Stimulated activated CD4-positive, alpha-beta T cell treated with anti-CD3 and anti-CD28 coated beads, TNF-alpha, amount 100 ng/mL, for 4 hours (primary cell): ENCODE measurements around the gene UBE2S.
A peak's percentile ranks its signal among the peaks of the same experiment; 100 is the strongest.

Experiments used
- DNase-seq, 3 experiments: peaks; one replicate each; pipeline ENCODE4 v3.0.0-alpha.2; 2020; ENCODE audit warnings: low read depth in 3 of 3

UBE2S gene

DNA sequence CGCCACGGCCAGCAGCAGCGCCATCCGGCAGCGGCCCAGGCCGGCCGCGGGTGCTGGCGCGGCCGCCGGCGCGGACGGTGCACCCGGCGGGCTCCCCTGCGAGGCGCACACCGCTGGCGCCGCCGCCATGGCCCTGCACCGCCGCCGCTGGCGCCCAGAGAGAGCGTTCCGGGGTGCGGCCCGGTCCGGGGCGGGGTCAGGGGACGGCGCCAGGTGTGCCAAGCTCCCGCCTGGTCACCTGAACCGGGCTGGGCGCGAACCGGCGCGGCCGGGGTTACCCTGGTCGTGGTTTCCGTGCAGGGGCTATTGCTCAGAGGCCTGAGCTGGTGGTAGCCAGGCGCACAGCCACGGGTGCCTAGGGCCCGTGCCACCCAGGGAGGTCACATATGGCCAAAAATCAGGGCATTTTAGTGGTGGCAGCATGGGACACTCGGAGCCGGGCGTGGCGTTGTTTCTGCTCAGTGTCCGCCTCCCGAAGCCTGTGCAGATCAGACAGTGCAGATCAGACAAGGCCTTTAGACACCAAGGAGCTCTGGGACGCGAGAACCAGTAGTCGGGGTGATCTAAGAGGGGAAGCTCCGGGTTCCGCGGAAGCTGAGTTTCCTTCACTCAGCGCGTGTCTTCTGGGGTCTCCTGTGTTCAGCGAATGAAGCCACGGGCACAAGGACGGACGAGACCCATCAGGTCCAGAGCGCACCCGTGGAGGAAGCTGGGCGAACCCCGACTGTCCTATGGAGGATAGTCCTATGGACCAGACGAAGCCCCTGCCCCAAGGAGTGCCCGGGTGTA lies 23.3 kb downstream of the UBE2S start, which contains the start of gene TMEM238:
TMEM238 (minus strand) TSS at position 162 of the 789 bp plus-strand sequence; CDS start at position 129, 33 bp downstream.
- DNase-seq = peak in 1 of 3 experiments; percentile 47

- DNase-seq = peak in 2 of 3 experiments; percentile 24 to 43
Measured at GRCh38 chr19:55383279-55384130, 24.1 kb downstream of the UBE2S start.

DNA sequence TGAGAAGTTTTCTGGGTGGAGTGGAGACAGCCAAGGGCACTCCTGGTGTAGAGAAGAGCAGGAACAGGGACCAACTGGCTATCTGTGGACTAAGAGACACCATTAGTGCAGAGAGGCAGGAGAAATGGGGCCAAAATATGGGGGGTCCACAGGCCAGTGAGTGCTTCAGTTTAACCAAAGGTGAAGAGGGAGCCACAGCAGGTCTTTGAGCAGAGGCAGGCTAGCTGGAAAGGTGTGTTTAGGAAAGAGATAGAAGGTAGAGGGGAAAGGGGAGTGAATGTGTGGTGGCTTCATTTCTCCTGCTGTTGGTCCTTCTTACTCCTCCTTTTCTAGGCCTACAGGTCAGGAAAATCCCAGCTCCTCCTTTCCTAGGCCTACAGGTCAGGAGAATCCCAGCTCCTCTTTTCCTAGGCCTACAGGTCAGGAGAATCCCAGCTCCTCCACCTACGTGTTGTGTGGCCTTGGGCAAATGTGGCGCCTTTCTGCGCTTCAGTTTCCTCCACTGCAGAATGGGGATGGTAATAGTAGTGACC lies 25.0 kb downstream of the UBE2S start:
- no peak for DNase-seq

- no peak for DNase-seq
Measured at GRCh38 chr19:55382013-55382412, 25.6 kb downstream of the UBE2S start.

GRCh38 chr19:55379174-55379573 lies 28.4 kb downstream of the UBE2S start:
- no peak for DNase-seq

GRCh38 chr19:55377356-55378131 lies 30.0 kb downstream of the UBE2S start:
- DNase-seq = no peak

- no peak for DNase-seq
Measured at GRCh38 chr19:55376241-55376933, 31.2 kb downstream of the UBE2S start, which contains the start of gene TMEM190. TMEM190 (plus strand) TSS chr19:55376826; CDS start chr19:55376854, 28 bp downstream.

- no peak for DNase-seq
Measured at GRCh38 chr19:55373993-55374757, 33.4 kb downstream of the UBE2S start.

DNA sequence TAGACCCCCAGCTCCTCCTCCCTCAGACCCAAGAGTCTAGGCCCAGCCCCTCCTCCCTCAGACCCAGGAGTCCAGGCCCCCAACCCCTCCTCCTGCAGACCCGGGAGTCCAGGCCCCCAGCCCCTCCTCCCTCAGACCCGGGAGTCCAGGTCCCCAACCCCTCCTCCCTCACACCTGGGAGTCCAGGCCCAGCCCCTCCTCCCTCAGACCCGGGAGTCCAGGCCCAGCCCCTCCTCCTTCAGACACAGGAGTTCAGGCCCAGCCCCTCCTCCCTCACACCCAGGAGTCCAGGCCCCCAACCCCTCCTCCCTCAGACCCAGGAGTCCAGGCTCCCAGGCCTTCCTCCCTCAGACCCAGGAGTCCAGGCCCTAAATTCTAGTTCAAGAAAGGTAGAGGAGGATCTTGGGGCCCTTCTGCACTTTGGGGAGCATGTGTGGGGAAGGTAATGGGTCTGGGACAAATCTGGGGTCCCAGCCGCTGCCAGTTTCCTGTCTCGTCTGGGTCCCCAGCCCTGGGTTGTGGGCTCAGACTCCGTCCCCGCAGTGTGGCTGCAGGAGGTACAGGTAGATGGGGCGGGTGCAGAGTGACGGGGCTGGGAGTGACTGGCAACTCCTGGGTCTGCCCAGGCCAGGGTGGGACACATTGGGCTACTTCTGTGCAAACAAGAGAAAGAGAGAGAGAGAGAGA lies 34.1 kb downstream of the UBE2S start:
- no peak for DNase-seq

- DNase-seq = no peak
Measured at GRCh38 chr19:55372316-55373081, 35.1 kb downstream of the UBE2S start.

GRCh38 chr19:55370305-55370988 lies 37.1 kb downstream of the UBE2S start, which contains the start of gene IL11:
IL11 (minus strand) TSS chr19:55370463; CDS start chr19:55370310, 153 bp downstream.
- no peak for DNase-seq

GRCh38 chr19:55369653-55370304 lies 37.8 kb downstream of the UBE2S start:
- no peak for DNase-seq

- no peak for DNase-seq
Measured at GRCh38 chr19:55368701-55369563, 38.7 kb downstream of the UBE2S start.

- DNase-seq = no peak
Measured at GRCh38 chr19:55368106-55368505, 39.5 kb downstream of the UBE2S start.

DNA sequence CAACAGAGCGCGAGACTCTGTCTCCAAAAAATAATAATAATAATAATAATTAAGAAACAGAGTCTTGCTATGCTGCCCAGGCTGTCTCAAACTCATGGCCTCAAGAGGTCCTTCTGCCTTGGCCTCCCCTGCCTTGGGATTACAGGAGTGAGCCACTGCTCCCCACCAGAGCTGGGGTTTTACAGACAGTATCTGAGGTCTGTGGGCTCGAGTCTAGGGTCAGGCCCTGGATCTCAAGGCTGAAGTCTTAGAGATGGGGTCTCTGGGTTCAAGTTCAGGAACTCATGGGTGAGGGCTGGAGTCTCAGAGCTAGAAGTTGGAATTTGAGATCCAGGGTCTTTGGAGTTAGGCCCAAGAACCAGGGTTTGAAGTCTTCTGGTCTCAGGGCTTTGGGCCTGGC lies 40.8 kb downstream of the UBE2S start:
- DNase-seq = no peak

GRCh38 chr19:55365964-55366363 lies 41.6 kb downstream of the UBE2S start:
- DNase-seq = no peak

GRCh38 chr19:55365245-55365644 lies 42.3 kb downstream of the UBE2S start:
- DNase-seq = no peak
